ENCODE data around the gene PFAS.
A peak's percentile ranks its signal among the peaks of the same experiment; 100 is the strongest.

The PFAS gene, protein sequence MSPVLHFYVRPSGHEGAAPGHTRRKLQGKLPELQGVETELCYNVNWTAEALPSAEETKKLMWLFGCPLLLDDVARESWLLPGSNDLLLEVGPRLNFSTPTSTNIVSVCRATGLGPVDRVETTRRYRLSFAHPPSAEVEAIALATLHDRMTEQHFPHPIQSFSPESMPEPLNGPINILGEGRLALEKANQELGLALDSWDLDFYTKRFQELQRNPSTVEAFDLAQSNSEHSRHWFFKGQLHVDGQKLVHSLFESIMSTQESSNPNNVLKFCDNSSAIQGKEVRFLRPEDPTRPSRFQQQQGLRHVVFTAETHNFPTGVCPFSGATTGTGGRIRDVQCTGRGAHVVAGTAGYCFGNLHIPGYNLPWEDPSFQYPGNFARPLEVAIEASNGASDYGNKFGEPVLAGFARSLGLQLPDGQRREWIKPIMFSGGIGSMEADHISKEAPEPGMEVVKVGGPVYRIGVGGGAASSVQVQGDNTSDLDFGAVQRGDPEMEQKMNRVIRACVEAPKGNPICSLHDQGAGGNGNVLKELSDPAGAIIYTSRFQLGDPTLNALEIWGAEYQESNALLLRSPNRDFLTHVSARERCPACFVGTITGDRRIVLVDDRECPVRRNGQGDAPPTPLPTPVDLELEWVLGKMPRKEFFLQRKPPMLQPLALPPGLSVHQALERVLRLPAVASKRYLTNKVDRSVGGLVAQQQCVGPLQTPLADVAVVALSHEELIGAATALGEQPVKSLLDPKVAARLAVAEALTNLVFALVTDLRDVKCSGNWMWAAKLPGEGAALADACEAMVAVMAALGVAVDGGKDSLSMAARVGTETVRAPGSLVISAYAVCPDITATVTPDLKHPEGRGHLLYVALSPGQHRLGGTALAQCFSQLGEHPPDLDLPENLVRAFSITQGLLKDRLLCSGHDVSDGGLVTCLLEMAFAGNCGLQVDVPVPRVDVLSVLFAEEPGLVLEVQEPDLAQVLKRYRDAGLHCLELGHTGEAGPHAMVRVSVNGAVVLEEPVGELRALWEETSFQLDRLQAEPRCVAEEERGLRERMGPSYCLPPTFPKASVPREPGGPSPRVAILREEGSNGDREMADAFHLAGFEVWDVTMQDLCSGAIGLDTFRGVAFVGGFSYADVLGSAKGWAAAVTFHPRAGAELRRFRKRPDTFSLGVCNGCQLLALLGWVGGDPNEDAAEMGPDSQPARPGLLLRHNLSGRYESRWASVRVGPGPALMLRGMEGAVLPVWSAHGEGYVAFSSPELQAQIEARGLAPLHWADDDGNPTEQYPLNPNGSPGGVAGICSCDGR (N-terminal part only)

DNA sequence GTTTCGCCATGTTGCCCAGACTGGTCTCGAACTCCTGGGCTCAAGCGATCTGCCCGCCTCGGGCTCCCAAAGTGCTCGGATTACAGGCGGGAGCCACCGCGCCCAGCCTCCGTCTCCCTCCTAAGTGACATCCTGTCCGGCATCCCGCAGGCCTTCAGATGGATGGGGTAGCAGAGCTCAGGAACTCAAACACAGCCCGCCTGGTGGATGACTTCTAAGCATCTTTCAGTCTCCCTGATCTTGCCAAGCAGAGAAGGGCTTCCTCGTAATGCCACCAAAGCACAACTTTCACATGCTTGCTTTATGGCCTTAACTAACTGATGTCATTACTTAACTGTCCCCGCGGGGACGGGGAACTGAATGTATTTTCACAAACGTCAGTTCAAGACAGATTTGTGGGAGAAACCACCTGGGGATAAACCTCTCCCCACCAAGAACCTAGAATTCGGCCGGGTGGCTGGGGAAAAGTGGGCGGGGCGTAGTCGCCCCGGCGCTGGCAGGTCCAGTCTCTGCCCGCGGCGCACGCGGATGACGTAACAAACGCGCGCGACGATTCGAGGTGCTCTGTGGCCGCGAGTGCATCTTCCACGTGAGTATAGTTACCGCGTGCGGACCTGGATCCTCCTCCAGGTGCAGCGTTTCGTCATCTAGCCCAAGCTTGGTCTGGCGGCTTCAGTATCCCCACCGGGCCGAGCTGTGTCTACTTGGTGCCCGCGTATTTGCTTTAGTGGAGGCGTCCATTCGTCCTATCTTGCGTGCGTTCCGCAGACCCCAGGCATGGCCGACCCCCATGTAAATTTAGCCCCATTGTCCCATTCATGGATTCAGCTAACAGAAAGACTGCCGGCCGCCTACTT is at the start of gene PFAS:
Gene PFAS, plus strand, starts transcription at position 539 of the 857 bp plus-strand sequence. CDS start 4,649 bp downstream, outside the sequence.
- TF ChIP-seq, protein P1, sequence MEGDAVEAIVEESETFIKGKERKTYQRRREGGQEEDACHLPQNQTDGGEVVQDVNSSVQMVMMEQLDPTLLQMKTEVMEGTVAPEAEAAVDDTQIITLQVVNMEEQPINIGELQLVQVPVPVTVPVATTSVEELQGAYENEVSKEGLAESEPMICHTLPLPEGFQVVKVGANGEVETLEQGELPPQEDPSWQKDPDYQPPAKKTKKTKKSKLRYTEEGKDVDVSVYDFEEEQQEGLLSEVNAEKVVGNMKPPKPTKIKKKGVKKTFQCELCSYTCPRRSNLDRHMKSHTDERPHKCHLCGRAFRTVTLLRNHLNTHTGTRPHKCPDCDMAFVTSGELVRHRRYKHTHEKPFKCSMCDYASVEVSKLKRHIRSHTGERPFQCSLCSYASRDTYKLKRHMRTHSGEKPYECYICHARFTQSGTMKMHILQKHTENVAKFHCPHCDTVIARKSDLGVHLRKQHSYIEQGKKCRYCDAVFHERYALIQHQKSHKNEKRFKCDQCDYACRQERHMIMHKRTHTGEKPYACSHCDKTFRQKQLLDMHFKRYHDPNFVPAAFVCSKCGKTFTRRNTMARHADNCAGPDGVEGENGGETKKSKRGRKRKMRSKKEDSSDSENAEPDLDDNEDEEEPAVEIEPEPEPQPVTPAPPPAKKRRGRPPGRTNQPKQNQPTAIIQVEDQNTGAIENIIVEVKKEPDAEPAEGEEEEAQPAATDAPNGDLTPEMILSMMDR (conservative IDR thresholded peaks at IDR 0.05; ENCODE audit: control insufficient read depth, insufficient read depth, low read depth, low read length) = no peak
- H3K4me3 ChIP-seq (ENCODE audit: control insufficient read depth, low read depth, low read length) = peak within 1 kb of the TSS; percentile 99
- peak; percentile 88 for DNase-seq (ENCODE audit: low read depth)

DNA sequence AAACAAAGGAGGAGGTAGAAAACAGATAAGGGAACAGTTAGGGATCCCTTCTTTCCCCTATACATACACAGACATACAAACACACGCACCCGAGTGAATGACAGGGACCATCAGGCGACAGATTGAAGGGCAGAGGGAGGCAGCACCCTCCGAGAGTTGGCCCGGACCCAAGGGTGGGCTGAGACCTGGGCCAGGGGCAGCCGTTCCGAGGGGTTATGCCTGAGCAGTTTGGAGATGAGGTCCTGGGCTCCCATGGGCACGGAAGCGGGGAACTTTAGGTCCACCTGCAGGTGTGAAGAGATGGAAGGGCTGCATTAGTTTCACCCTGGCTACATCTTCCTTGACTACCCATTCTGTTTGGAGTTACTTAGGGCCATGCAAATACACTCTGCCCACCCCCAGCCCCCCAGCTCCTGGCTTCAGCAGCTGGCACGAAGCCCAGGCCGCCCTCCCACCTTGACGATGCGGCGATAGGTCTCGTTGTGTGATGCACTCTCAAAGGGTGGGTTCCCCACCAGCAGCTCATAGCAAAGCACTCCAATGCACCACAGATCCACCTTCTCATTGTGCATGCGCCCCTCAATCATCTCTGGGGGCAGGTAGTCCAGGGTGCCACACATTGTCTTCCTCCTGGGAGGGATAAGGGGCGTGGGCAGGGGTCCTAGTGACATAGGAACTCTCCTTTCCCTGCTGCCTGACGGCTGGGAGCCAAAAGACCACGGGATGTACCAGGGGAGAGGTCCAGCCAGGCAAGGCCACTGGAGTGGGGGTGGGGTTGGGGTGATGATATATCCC is 44.1 kb upstream of the PFAS start:
- DNase-seq (ENCODE audit: low read depth) = no peak
- TF ChIP-seq, protein P1 (conservative IDR thresholded peaks at IDR 0.05; ENCODE audit: control insufficient read depth, insufficient read depth, low read depth, low read length) = no peak
- H3K4me3 ChIP-seq (ENCODE audit: control insufficient read depth, low read depth, low read length) = no peak overlapping the region

DNA sequence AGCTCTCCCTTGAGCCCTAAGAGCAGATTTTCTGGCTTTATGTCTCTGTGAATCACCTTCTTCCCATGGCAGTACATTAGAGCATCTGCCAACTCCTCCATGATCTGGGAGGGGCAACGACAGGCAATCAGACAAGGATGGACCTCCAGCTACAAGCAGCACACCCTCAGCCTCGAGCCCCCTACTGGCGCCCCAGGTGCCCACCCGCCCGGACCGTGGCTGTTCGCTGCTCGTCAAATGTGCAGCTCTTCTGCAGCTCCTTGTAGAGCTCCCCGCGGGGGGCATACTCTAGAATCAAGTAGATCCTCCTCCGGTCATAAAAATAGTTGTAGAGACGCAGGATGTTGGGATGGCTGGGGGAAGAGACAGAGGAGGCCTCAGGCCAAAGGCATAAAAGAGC is 42.6 kb upstream of the PFAS start:
- TF ChIP-seq, protein P1 (conservative IDR thresholded peaks at IDR 0.05; ENCODE audit: control insufficient read depth, insufficient read depth, low read depth, low read length) = no peak
- no peak overlapping the region for H3K4me3 ChIP-seq (ENCODE audit: control insufficient read depth, low read depth, low read length)
- no peak for DNase-seq (ENCODE audit: low read depth)

DNA sequence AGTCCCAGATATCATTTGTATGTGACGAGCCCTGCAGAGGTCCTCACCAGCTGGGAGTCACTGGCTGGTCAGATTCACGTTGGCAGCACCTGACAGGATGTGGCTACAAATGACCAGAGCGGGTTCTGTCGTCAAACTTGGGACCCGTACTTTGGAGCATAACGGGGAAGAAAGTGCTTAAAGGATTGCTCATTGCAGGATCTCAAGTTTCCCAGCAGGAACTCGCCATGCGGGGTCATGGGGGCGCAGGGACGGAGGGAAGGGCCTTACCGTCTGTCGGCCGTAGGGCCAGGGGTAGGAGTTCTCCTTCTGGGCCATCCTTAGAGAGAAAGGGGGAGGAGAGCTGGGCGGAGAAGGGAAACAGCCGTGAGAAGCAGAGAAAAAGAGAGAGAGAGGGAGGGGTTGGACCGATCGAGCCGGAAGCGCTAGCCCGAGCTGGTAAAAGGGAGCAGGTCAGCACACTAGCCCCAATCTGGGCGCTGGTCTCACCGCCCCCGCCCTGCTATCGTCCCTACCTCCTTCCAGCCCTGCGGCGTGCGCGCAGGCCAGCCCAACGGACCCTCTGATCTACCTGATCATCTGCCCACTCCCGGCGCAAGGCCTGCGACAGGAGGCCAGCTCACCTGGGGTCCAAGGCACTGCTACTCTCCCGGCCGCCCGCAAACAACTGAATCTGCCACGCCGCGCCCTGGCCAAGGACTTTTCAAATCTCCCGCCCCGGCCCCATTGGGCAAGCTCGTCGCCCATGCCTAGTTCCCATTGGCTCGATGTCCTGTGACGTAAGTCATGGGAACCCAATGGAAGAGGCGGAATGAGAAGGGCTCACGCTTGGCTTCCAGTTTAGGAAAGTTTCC is 39.0 kb upstream of the PFAS start, which contains the start of gene AURKB:
Gene AURKB, minus strand, starts transcription at position 669 of the 854 bp plus-strand sequence. Its CDS starts 351 bp downstream, at position 318.
- TF ChIP-seq, protein P1 (conservative IDR thresholded peaks at IDR 0.05; ENCODE audit: control insufficient read depth, insufficient read depth, low read depth, low read length) = no peak
- peak; percentile 97 for DNase-seq (ENCODE audit: low read depth)
- peak within 1 kb of the TSS; percentile 89 for H3K4me3 ChIP-seq (ENCODE audit: control insufficient read depth, low read depth, low read length)
